ENCODE results near the gene HAPLN2. TPM values are rescaled to one million over a fixed set of nuclear protein-coding genes. Genes with fewer than 3 reads are reported as not detected.
"Not testable (repeated sequence)": the region's sequence is repeated elsewhere in the genome, so short reads cannot be mapped to it uniquely, and the experiment has no call there.

HAPLN2 gene
- total RNA-seq, 1 experiment from 2014 or later = 0.20 TPM

DNA sequence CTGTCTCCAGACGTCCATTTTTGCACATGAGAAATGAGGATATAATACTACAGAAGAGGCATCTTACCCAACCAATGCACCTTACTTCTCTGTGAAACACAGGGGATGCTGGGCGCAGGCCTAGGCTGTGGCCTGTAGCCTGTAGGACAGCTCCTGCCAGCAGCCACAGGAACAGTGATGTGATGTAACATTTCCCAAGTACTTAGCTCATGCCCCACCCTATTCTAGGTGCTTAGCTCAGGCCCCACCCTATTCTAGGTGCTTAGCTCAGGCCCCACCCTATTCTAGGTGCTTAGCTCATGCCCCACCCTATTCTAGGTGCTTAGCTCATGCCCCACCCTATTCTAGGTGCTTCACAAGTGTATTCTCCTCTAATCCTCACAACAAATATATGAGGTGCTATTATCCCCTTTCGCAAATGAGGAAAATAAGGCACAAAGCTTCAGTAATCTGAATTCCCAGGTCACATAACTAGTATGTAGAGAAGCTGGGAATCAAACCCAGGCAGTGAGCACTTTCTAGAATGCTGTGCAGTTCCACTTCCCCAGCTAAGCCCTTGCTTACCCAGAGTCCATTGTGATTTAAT, 32.2 kb upstream of the HAPLN2 start:
- Histone ChIP-seq H3K27me3 (no peaks in the 10 kb centered on the region), H3K4me3 (no peak overlapping the region), H3K36me3 (no peaks in the 10 kb centered on the region), H3K4me1 (no peaks in the 10 kb centered on the region), H3K27ac (no peak overlapping the region), H3K9me3 (replicated peaks) (no peaks in the 10 kb centered on the region)
- DNase-seq = no peak

DNA sequence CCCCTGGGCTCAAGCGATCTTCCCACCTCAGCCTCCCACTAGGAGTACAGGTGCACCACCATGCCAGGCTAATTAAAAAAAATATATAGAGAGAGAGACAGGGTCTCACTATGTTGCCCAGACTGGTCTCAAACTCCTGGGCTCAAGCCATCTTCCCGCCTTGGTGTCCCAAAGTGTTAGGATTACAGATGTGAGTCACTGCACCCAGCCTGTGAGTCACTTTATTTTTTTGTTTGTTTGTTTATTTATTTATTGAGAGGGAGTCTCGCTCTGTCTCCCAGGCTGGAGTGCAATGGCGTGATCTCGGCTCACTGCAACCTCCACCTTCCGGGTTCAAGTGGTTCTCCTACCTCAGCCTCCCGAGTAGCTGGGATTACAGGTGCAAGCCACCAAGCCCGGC, 31.3 kb upstream of the HAPLN2 start:
- not testable (repeated sequence) for H3K4me1 ChIP-seq; H3K27me3 ChIP-seq; H3K4me3 ChIP-seq; H3K36me3 ChIP-seq; H3K9me3 ChIP-seq (replicated peaks); DNase-seq; H3K27ac ChIP-seq

DNA sequence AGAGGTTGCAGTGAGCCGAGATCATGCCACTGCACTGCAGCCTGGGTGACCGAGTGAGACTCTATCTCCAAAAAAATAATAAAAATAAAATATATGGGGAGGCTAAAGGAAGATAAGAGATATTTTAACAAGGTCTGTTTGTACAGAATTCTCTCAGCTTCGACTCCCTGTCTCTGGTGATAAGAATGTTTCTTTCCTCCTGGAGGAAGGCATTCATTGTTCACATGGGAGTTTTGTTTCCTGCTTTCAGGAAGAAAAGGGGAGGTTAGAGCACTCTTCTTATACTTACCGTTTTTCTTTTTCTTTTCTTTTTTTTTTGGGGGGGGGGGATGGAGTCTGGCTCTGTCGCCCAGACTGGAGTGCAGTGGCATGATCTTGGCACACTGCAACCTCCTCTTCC, 29.7 kb upstream of the HAPLN2 start:
- H3K4me1 ChIP-seq = peaks cover 4% of the 10 kb centered on the region; the same call in 1 of the 2 replicates
- H3K27me3 ChIP-seq = no peaks in the 10 kb centered on the region
- DNase-seq = no peak
- H3K4me3 ChIP-seq = no peak overlapping the region
- no peak overlapping the region for H3K27ac ChIP-seq
- peaks cover 4% of the 10 kb centered on the region for H3K36me3 ChIP-seq
- no peaks in the 10 kb centered on the region for H3K9me3 ChIP-seq (replicated peaks)

DNA sequence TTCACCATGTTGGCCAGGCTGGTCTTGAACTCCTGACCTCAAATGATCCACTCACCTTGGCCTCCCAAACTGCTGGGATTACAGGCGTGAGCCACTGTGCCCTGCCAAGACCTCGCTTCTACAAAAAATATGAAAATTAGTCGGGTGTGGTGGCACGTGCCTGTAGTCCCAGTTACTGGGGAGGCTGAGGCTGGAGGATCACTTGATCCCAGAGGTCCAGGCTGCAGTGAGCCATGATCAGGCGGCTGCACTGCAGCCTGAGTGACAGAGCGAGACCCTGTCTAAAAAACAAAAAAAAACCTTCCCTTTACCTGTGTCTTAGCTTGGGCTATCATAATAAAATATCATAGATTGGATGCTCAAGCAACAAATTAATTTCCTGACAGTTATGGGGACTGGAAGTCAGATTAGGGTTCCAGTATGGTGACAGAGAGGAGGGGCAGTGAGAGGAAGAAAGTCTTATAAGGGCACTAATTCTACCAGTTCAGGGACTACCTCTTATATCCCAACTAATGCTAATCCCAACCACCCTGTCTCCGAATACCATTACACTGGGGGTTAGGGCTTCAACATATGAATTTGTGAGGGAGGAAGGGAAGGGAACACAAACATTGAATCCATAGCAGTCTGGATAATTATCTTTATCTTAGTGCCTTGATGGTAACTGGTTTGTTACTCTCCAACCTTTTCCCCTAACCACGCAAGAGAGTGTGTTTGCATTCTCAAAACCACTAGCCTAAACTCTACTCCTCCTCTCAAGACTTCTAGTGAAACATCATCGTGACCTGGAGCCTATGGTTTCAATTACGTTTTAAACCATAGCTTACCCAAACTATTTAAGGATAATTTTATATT, 28.7 kb upstream of the HAPLN2 start:
- Histone ChIP-seq H3K9me3 (replicated peaks) (no peaks in the 10 kb centered on the region), H3K4me3 (peak overlapping the region; percentile 68), H3K4me1 (peaks cover 4% of the 10 kb centered on the region; the same call in 1 of the 2 replicates), H3K27me3 (no peaks in the 10 kb centered on the region), H3K36me3 (peaks cover 4% of the 10 kb centered on the region), H3K27ac (no peak overlapping the region)
- DNase-seq = no peak

DNA sequence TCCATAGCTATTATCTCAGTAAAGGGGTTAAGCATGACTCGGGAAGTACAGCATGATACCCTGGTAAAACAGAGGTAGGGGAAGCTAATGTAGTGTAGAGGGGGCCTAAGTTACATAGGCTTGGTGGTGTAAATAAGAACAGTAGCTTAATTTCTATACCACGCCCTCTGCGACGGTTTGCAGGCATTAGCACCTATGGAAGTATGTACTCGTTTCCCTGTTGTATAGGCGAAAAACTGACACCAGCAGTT, 28.1 kb upstream of the HAPLN2 start:
- peaks cover 4% of the 10 kb centered on the region; the same call in 1 of the 2 replicates for H3K4me1 ChIP-seq
- H3K9me3 ChIP-seq (replicated peaks) = no peaks in the 10 kb centered on the region
- peak overlapping the region; percentile 68 for H3K4me3 ChIP-seq
- no peaks in the 10 kb centered on the region for H3K27me3 ChIP-seq
- no peak for DNase-seq
- H3K36me3 ChIP-seq = peaks cover 7% of the 10 kb centered on the region
- no peak overlapping the region; the same call in 1 of the 2 replicates for H3K27ac ChIP-seq

DNA sequence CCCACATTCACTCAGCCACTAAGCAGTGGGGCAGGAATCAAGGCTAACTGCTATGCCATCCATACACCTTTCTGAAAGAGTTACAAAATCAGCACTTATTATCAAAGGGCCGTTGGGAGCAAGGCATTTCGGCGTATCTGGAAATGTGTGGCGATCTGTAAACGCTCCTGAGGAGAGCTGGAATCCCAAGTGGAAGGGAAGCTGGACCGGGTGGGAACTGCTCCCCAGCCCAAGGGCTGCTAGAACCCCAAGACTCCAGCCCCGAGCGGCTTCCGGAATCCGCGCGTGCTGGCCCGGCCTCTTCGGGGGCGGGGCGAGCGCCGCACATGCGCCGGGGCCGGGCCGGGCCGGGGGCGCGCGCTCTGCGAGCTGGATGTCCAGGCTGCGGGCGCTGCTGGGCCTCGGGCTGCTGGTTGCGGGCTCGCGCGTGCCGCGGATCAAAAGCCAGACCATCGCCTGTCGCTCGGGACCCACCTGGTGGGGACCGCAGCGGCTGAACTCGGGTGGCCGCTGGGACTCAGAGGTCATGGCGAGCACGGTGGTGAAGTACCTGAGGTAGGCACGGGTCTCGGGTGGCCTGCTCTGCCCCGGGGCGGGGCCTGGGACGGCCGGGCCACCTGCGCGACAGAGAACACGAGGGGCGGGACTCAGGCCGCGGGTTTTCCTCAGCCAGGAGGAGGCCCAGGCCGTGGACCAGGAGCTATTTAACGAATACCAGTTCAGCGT, 27.6 kb upstream of the HAPLN2 start, which contains the start of gene NAXE:
TSS of gene NAXE (plus strand) at position 345 of the 726 bp plus-strand sequence. CDS start at position 374, 29 bp downstream.
- no peak within 1 kb of the TSS; the same call in 1 of the 2 replicates for H3K27ac ChIP-seq
- peak; percentile 68 to 77 for DNase-seq
- H3K36me3 ChIP-seq = peaks cover 12% of the 10 kb centered on the region
- H3K27me3 ChIP-seq = no peaks in the 10 kb centered on the region
- H3K9me3 ChIP-seq (replicated peaks) = no peaks in the 10 kb centered on the region
- peaks cover 4% of the 10 kb centered on the region; the same call in 1 of the 2 replicates for H3K4me1 ChIP-seq
- H3K4me3 ChIP-seq = peak within 1 kb of the TSS; percentile 68

DNA sequence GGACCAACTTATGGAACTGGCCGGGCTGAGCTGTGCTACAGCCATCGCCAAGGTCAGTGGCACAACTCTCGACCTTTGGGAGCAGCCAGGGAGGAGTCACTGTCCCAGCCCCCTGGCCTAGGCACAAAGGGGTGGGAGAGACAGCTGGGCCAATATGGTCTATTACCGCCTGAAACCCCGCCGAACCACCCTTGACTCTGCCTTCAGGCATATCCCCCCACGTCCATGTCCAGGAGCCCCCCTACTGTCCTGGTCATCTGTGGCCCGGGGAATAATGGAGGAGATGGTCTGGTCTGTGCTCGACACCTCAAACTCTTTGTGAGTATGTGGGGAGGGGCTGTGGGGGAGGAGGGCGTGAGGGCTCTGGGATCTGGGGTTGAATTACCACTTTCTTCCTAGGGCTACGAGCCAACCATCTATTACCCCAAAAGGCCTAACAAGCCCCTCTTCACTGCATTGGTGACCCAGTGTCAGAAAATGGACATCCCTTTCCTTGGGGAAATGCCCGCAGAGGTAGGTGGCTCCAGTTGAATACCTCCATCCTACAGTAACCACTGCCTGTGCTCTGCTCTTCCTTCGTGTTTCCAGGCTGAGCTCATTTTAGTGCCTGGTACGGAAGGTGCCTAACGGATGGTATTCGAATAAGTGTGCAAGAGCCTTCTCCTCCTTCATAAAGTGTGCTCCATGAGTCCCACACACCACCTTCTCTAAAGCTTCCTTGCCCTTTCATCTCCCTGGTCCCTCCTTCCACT, 26.9 kb upstream of the HAPLN2 start:
- Histone ChIP-seq H3K36me3 (peaks cover 16% of the 10 kb centered on the region), H3K4me3 (peak overlapping the region; percentile 68), H3K27ac (no peak overlapping the region; the same call in 1 of the 2 replicates), H3K4me1 (peaks cover 4% of the 10 kb centered on the region; the same call in 1 of the 2 replicates), H3K27me3 (no peaks in the 10 kb centered on the region), H3K9me3 (replicated peaks) (no peaks in the 10 kb centered on the region)
- DNase-seq = no peak

DNA sequence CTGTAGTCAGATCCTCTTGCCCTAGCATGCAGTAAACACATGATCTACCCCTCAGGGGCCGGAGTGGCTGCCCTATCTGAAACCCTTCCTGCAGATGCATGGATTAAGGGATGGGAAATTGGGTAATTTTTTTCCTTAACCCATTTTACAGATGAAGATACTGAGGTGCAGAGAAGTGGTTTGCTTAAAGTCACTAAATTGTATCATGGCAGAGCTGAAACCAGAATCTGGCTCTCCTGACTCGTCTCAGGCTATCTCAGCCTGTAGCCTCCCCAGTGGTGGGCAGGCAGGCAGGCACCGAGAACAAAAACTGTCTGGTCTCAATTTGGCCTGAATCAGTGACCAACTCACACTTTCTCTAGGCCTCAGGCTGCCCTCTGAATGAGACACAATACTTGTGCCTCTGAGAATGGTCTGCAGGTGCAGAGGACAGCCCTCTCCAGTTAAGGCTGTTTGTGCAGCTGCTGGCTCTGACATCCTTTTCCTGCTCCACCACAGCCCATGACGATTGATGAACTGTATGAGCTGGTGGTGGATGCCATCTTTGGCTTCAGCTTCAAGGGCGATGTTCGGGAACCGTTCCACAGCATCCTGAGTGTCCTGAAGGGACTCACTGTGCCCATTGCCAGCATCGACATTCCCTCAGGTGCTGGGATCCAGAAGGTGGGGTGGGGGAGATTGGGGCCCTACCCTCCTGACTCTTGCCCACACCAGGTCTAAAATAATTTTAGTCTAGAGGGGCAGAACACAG, 26.1 kb upstream of the HAPLN2 start:
- Histone ChIP-seq H3K4me3 (no peak overlapping the region), H3K27ac (no peak overlapping the region), H3K36me3 (peaks cover 24% of the 10 kb centered on the region), H3K9me3 (replicated peaks) (no peaks in the 10 kb centered on the region), H3K4me1 (peaks cover 4% of the 10 kb centered on the region; the same call in 1 of the 2 replicates), H3K27me3 (no peaks in the 10 kb centered on the region)
- DNase-seq = peak; percentile 13 to 39

DNA sequence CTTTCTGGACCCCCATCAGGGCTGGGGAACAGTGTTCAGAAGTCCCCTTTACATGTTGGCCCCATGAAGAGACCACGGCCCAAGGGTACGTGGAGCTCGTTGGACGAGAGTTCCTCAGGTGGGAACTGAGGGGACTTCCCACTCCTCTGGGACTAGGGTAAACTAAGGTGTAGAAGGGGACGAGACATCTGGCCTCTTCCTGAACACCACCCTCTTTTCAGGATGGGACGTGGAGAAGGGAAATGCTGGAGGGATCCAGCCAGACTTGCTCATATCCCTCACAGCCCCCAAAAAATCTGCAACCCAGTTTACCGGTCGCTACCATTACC, 25.6 kb upstream of the HAPLN2 start:
- H3K36me3 ChIP-seq = peaks cover 27% of the 10 kb centered on the region

DNA sequence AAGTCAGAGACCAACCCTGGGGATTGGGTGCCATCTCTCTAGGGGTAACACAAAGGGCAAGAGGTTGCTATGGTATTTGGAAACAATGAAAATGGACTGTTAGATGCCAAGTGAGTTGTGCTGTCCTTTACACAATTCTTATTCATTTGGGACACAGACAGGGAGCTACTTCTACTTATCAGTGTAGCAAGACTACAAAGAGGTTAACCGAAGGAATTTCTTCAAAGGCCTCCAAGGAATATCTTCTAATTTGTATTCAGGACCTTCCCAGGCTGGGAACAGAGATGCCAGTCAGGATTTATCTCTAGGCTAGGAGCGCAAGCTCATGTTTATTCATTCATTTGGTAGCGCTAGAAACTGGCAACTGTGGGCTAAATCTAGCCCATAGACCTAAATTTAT, 25.0 kb upstream of the HAPLN2 start:
- peaks cover 29% of the 10 kb centered on the region for H3K36me3 ChIP-seq
- no peaks in the 10 kb centered on the region for H3K9me3 ChIP-seq (replicated peaks)
- H3K27me3 ChIP-seq = no peaks in the 10 kb centered on the region

More for the DNA sequence above, 25.6 kb upstream of the HAPLN2 start:
- H3K27ac ChIP-seq = no peak overlapping the region
- H3K9me3 ChIP-seq (replicated peaks) = no peaks in the 10 kb centered on the region
- no peak for DNase-seq
- no peak overlapping the region for H3K4me3 ChIP-seq
- peaks cover 4% of the 10 kb centered on the region; the same call in 1 of the 2 replicates for H3K4me1 ChIP-seq
- no peaks in the 10 kb centered on the region for H3K27me3 ChIP-seq

DNA sequence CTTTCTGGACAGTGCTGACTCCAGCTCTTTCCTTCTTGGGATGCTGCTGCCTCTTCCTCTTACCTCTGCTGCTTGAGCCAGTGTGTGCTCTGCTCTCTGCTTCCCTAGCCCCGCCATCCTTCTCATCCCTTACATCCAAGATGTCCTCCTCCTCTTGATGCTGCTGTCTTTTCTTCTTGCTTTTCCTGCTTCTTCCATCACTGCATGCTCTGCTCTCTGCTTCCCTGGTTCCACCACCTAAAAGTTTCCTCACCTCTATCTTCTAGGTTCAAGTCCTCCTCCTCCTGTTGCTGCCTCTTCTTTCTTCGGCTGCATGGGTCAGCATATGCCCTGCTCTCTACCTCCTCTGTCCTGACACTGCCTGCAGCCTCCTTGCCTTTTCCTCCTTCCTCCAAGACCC, 24.2 kb upstream of the HAPLN2 start:
- DNase-seq = no peak
- no peaks in the 10 kb centered on the region for H3K27me3 ChIP-seq
- peaks cover 4% of the 10 kb centered on the region; the same call in 1 of the 2 replicates for H3K4me1 ChIP-seq
- H3K36me3 ChIP-seq = peaks cover 29% of the 10 kb centered on the region
- H3K4me3 ChIP-seq = no peak overlapping the region
- H3K9me3 ChIP-seq (replicated peaks) = no peaks in the 10 kb centered on the region
- H3K27ac ChIP-seq = no peak overlapping the region

More for the DNA sequence above, 25.0 kb upstream of the HAPLN2 start:
- Histone ChIP-seq H3K4me3 (no peak overlapping the region), H3K4me1 (peaks cover 4% of the 10 kb centered on the region; the same call in 1 of the 2 replicates), H3K27ac (no peak overlapping the region)
- DNase-seq = no peak

DNA sequence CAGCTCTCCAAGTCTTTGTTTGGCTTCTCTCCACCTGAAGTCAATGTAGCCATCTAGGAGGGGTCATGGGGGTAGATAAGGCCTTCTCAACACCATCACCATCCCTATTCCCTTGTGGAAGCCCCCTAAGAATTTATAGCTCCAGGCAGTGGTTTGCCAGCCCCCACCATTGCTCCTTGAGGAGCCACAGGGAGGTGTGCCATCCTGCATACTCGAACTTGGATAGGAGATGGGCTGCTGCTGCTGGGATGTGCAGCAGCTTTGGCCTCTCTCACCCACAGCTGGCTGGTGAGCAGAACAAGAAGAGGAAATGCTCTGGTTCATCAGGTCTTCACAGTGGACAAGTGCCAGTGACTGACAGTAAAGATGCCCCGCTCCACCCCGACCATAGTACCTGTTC, 22.8 kb upstream of the HAPLN2 start:
- H3K4me3 ChIP-seq = no peak overlapping the region
- no peak for DNase-seq
- no peaks in the 10 kb centered on the region for H3K27me3 ChIP-seq
- H3K9me3 ChIP-seq (replicated peaks) = no peaks in the 10 kb centered on the region
- H3K4me1 ChIP-seq = peaks cover 4% of the 10 kb centered on the region; the same call in 1 of the 2 replicates
- peaks cover 29% of the 10 kb centered on the region for H3K36me3 ChIP-seq
- no peak overlapping the region for H3K27ac ChIP-seq

DNA sequence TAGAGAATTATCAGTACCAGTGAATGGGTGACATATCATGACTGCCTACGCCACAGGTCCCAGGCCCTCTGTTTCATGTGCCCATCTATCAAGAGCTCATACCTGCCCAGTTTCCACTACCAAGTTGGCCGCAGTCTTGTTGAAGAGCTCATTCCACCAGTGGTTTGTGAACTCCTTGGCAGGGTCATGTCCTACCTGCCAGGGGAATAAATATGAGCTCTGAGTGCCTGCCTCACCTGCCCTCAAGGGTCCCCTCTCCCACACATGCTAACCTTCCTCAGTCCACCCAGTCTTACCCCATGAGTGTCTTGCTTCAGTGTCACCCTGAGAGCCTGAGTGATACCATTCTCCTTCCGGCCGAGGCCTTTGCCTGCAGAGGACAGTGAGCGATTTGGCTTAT, 21.1 kb upstream of the HAPLN2 start:
- Histone ChIP-seq H3K36me3 (peaks cover 25% of the 10 kb centered on the region), H3K4me3 (no peak overlapping the region), H3K9me3 (replicated peaks) (no peaks in the 10 kb centered on the region), H3K27me3 (no peaks in the 10 kb centered on the region), H3K27ac (no peak overlapping the region), H3K4me1 (no peaks in the 10 kb centered on the region; the same call in 1 of the 2 replicates)
- DNase-seq = no peak

Measured in SJCRH30 (cell line).